Body of pancreas (tissue), 4 donors: ENCODE data around the gene UBA52. TPM values are rescaled to one million over a fixed set of nuclear protein-coding genes. Genes with fewer than 3 reads are reported as not detected.

Source experiments
- ATAC-seq: fragments of 150-250 bp; one replicate; pipeline ENCODE4 v1.9.1; 2016
- DNase-seq, 4 donors: peaks; one replicate each; pipeline ENCODE4 v3.0.0-alpha.2; 2019
- H3K27ac ChIP-seq, 4 donors: fragments of 200-600 bp; sonication (generic); 1 replicate in 3 of 4; 2 replicates in 1 of 4; pipeline versions ENCODE4 v1.5.1 to v1.6.1; 2016 to 2019; ENCODE audit warnings: mild to moderate bottlenecking in 1 of 4, mixed read lengths in 1 of 4, moderate library complexity in 1 of 4
- H3K27me3 ChIP-seq, 2 donors: fragments of 200-600 bp; sonication (generic); one replicate each; pipeline ENCODE4 v1.6.0; 2016; ENCODE audit warnings: mild to moderate bottlenecking in 1 of 2
- H3K36me3 ChIP-seq, 2 donors: fragments of 200-600 bp; sonication (generic); replicated peaks in 1 of 2; 2 replicates each; pipeline ENCODE4 v1.5.1; 2016; ENCODE audit warnings: low read depth in 2 of 2; ENCODE audit not compliant: insufficient read depth in 1 of 2
- H3K4me1 ChIP-seq: fragments of 200-600 bp; sonication (generic); one replicate; pipeline ENCODE4 v1.6.0; 2016
- H3K4me3 ChIP-seq, 2 donors: fragments of 200-600 bp; sonication (generic); 1 replicate in 1 of 2; 2 replicates in 1 of 2; pipeline ENCODE4 v1.5.1; 2016 to 2019
- H3K9me3 ChIP-seq, 3 donors: fragments of 200-600 bp; sonication (generic); 1 replicate in 2 of 3; 2 replicates in 1 of 3; pipeline ENCODE4 v1.5.1; 2016
- CTCF ChIP-seq, 7 experiments: fragments of 450-650 bp in 4 of 7; fragments of 200-600 bp in 3 of 7; sonication (generic) in 3 of 7; IDR thresholded peaks; one replicate each; pipeline ENCODE4 v1.5.1; 2016 to 2019; ENCODE audit warnings: antibody characterized with exemption in 7 of 7
- POLR2A ChIP-seq, 3 donors: fragments of 450-650 bp; IDR thresholded peaks; one replicate each; pipeline ENCODE4 v1.6.1; 2016; ENCODE audit warnings: antibody characterized with exemption in 3 of 3, mild to moderate bottlenecking in 2 of 3
- WGBS, 2 donors: methylation state at CpG; one replicate each; pipeline ENCODE4 v1.1.5; 2017; 5-methylcytosine and 5-hydroxymethylcytosine counted together
- intact Hi-C: fragments of 100-400 bp; cut with DNase I; formaldehyde crosslinking; loops from one replicate; pipeline ENCODE4 v1.15.1; 2023
- total RNA-seq, 2 donors: library from RNA; depleted of rRNA; stranded (reverse); fragments of >200 nt; gene quantifications; one replicate each; pipeline ENCODE4 v1.1.0, GENCODE V29; 2016

Gene UBA52
- total RNA-seq, 2 donors from 2014 or later = 242 to 358 TPM

- intact Hi-C loops = no loop called here
- H3K27me3 ChIP-seq = peaks cover 0 to 15% of the 10 kb centered on the region in 2 donors
- H3K36me3 ChIP-seq = no peaks in the 10 kb centered on the region
- no peak for TF ChIP-seq CTCF (IDR thresholded peaks at IDR 0.05)
- no peak for TF ChIP-seq POLR2A (IDR thresholded peaks at IDR 0.05)
- peak overlapping the region in 1 of 4 donors; percentile 41 for H3K27ac ChIP-seq
- H3K4me3 ChIP-seq = no peak overlapping the region
- 5 to 37% methylated on average over 13 to 24 of the region's 25 CpGs for WGBS, 2 donors
- ATAC-seq = no peak
- H3K4me1 ChIP-seq = peaks cover 30% of the 10 kb centered on the region
- peak in 1 of 4 donors; percentile 36 for DNase-seq
- H3K9me3 ChIP-seq = no peaks in the 10 kb centered on the region
Observed at GRCh38 chr19:18593367-18594095, 21.9 kb downstream of the UBA52 start.

- Histone ChIP-seq H3K9me3 (no peaks in the 10 kb centered on the region), H3K27ac (peak overlapping the region in 2 of 4 donors; percentile 41 to 45), H3K27me3 (peaks cover 0 to 15% of the 10 kb centered on the region in 2 donors), H3K36me3 (no peaks in the 10 kb centered on the region), H3K4me1 (peaks cover 28% of the 10 kb centered on the region), H3K4me3 (no peak overlapping the region)
- ATAC-seq = peak; percentile 73
- DNase-seq = peak; percentile 69 to 80 (median 76)
- WGBS, 2 donors = 1 to 2% methylated on average over 23 to 53 of the region's 54 CpGs
- intact Hi-C loops = no loop called here
- TF ChIP-seq POLR2A (IDR thresholded peaks at IDR 0.05) (no peak), CTCF (IDR thresholded peaks at IDR 0.05) (peak; percentile 53 to 92 (median 84))
Observed at GRCh38 chr19:18594096-18594823, 22.6 kb downstream of the UBA52 start.

GRCh38 chr19:18594824-18595373, 23.2 kb downstream of the UBA52 start:
- H3K36me3 ChIP-seq = no peaks in the 10 kb centered on the region
- H3K27me3 ChIP-seq = peaks cover 0 to 15% of the 10 kb centered on the region in 2 donors
- no peak for ATAC-seq
- intact Hi-C loops = loop anchor here (5.0 kb wide), 1 partner anchor 247 kb away; no protein-coding TSS in a partner anchor
- TF ChIP-seq CTCF (IDR thresholded peaks at IDR 0.05) (no peak), POLR2A (IDR thresholded peaks at IDR 0.05) (no peak)
- H3K27ac ChIP-seq = peak overlapping the region in 1 of 4 donors; percentile 45
- H3K9me3 ChIP-seq = no peaks in the 10 kb centered on the region
- WGBS, 2 donors = 12 to 15% methylated on average over 5 to 13 of the region's 26 CpGs
- peaks cover 22% of the 10 kb centered on the region for H3K4me1 ChIP-seq
- H3K4me3 ChIP-seq = no peak overlapping the region
- no peak for DNase-seq

- ATAC-seq (no peak), DNase-seq (no peak)
- no peaks in the 10 kb centered on the region for H3K36me3 ChIP-seq
- no peak overlapping the region for H3K27ac ChIP-seq
- H3K9me3 ChIP-seq = no peaks in the 10 kb centered on the region
- TF ChIP-seq CTCF (IDR thresholded peaks at IDR 0.05) (no peak), POLR2A (IDR thresholded peaks at IDR 0.05) (no peak)
- WGBS, 2 donors = 55 to 79% methylated on average over 3 to 6 of the region's 6 CpGs
- peaks cover 0 to 15% of the 10 kb centered on the region in 2 donors for H3K27me3 ChIP-seq
- intact Hi-C loops = loop anchor here (5.0 kb wide), 1 partner anchor 247 kb away; no protein-coding TSS in a partner anchor
- no peak overlapping the region for H3K4me3 ChIP-seq
- H3K4me1 ChIP-seq = peaks cover 21% of the 10 kb centered on the region
Observed at GRCh38 chr19:18595475-18595874, 23.8 kb downstream of the UBA52 start.
